8988T (cell line): ENCODE measurements around the gene SURF1.
"Not testable (repeated sequence)": the region's sequence is repeated elsewhere in the genome, so short reads cannot be mapped to it uniquely, and the experiment has no call there.

Experiments used
- DNase-seq: peaks from one replicate; pipeline ENCODE4 v3.0.0; 2011

The SURF1 gene

GRCh38 chr9:133342570-133342969 is 13.7 kb downstream of the SURF1 start:
- peak; percentile 59 for DNase-seq

- DNase-seq: peak; percentile 69
These were observed 14.2 kb downstream of the SURF1 start for GRCh38 chr9:133342069-133342406.

- DNase-seq: no peak
These were observed 14.8 kb downstream of the SURF1 start for GRCh38 chr9:133341369-133342068.

GRCh38 chr9:133340916-133341315 is 15.4 kb downstream of the SURF1 start:
- DNase-seq: no peak

GRCh38 chr9:133340256-133340655 is 16.0 kb downstream of the SURF1 start:
- no peak for DNase-seq

GRCh38 chr9:133339641-133340040 is 16.6 kb downstream of the SURF1 start:
- DNase-seq: no peak

GRCh38 chr9:133335924-133336811 is 20.1 kb downstream of the SURF1 start, which contains the start of gene SURF6:
Gene SURF6 (minus strand): TSS chr9:133336188. CDS start chr9:133336132, 56 bp downstream.
- peak; percentile 80 for DNase-seq

GRCh38 chr9:133334888-133335287 is 21.4 kb downstream of the SURF1 start:
- DNase-seq: not testable (repeated sequence)

GRCh38 chr9:133334161-133334560 is 22.1 kb downstream of the SURF1 start:
- DNase-seq: no peak

GRCh38 chr9:133333566-133333965 is 22.7 kb downstream of the SURF1 start:
- DNase-seq: no peak

GRCh38 chr9:133333011-133333410 is 23.3 kb downstream of the SURF1 start:
- DNase-seq: no peak

- no peak for DNase-seq
These were observed 23.9 kb downstream of the SURF1 start for GRCh38 chr9:133332381-133332730.

- no peak for DNase-seq
These were observed 24.5 kb downstream of the SURF1 start for GRCh38 chr9:133331641-133332380.

- DNase-seq: no peak
These were observed 25.1 kb downstream of the SURF1 start for GRCh38 chr9:133331221-133331620.

- DNase-seq: not testable (repeated sequence)
These were observed 26.8 kb downstream of the SURF1 start for GRCh38 chr9:133329306-133330156.

- no peak for DNase-seq
These were observed 28.3 kb downstream of the SURF1 start for GRCh38 chr9:133327834-133328484.

GRCh38 chr9:133327021-133327420 is 29.3 kb downstream of the SURF1 start:
- not testable (repeated sequence) for DNase-seq

GRCh38 chr9:133323991-133324703 is 32.1 kb downstream of the SURF1 start:
- DNase-seq: no peak

- DNase-seq: no peak
These were observed 33.1 kb downstream of the SURF1 start for GRCh38 chr9:133323211-133323610.

- no peak for DNase-seq
These were observed 33.6 kb downstream of the SURF1 start for GRCh38 chr9:133322701-133323100.

- no peak for DNase-seq
These were observed 34.8 kb downstream of the SURF1 start for GRCh38 chr9:133321411-133321935.
